T-helper 9 cell (primary cell): ENCODE data around the gene RTN4R.
A peak's percentile ranks its signal among the peaks of the same experiment; 100 is the strongest.
"Not testable (repeated sequence)": the region's sequence is repeated elsewhere in the genome, so short reads cannot be mapped to it uniquely, and the experiment has no call there.

Experiments used
- DNase-seq: peaks from one replicate; pipeline ENCODE4 v3.0.0-alpha.2; 2020

RTN4R gene

DNA sequence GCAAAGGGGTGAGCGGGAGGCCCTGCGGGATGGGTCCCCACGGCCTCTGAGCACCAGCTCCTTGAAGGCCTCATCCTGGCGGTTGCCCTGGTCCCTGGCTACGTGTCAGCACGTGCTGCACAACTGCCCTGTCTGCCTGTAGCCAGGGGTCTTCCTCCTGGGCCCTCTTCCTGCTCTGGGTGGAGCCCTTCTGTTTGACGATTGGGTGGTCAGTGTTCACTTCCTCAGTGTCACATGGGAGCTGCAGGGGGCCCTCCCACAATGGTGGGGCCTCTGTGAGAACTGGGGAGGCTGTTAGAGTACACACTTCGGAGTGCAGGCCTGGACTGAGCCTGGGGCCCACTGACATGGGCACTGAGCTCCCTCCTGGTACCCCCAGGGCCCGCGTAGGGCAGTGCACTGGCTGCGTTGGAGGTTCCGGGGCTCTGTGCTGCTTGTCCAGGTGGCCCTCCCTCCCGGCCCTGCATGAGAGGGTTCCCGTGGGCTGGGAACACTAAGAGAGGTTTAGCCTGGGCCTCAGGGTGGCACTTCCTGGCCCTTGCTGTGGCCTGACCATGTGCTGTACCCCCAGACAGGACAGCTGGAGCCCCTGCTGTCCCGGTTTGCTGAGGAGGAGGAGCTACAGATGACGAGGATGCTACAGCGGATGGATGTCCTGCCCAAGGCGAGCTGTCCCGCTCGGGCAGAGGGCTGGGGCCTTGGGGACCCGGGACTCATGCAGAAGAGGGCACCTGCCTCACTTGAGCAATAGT, 38.0 kb upstream of the RTN4R start:
- DNase-seq, result no peak

DNA sequence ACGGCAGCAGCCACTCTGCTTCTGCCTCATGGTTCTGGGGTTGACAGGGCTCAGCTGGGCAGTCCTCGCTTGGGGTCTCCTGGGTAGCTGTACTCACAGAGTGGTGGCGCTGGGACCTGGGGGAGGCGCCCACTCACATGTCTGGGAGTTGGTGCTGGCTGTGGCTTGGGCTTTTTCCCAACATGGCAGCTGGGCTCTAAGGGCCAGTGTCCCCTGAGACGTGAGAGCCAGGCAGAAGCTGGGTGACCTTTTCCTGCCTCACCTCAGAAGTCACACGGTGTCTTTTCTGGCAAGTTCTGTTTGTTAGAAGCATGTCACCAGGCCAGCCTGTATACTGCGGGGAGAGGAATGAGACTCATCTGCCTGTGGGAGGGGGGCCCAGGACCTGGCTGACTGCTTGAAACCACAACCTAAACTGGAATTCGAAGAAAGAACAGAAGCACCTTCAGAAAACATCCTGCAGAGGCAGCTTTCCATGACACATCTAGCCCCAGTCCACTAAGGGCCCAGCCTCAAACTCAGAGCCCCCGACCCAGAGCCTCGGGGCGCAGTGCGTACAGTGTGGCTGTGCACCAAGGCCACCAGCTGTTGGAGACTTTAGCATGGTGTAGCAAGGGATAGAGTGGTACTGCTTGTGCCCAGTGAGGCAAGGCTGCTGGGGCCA, 37.2 kb upstream of the RTN4R start:
- not testable (repeated sequence) for DNase-seq

DNA sequence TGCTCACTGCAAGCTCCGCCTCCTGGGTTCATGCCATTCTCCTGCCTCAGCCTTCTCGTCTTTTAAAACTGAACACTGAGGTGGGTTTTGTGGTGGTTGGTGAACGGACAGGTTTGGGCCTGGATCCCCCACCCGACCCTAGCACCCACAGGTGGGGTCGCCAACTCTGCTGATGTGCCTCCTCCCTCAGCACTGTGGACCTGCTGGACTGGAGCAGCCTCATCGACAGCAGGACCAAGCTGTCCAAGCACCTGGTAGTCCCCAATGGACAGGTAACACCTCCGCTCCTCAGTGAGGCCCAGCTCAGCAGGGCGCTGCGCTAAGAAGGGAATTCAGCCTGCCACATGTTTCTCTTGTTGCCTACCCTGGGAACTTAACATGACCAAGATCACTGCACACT, 36.5 kb upstream of the RTN4R start:
- no peak for DNase-seq

- not testable (repeated sequence) for DNase-seq
Measured at GRCh38 chr22:20303229-20303534, 35.1 kb upstream of the RTN4R start.

DNA sequence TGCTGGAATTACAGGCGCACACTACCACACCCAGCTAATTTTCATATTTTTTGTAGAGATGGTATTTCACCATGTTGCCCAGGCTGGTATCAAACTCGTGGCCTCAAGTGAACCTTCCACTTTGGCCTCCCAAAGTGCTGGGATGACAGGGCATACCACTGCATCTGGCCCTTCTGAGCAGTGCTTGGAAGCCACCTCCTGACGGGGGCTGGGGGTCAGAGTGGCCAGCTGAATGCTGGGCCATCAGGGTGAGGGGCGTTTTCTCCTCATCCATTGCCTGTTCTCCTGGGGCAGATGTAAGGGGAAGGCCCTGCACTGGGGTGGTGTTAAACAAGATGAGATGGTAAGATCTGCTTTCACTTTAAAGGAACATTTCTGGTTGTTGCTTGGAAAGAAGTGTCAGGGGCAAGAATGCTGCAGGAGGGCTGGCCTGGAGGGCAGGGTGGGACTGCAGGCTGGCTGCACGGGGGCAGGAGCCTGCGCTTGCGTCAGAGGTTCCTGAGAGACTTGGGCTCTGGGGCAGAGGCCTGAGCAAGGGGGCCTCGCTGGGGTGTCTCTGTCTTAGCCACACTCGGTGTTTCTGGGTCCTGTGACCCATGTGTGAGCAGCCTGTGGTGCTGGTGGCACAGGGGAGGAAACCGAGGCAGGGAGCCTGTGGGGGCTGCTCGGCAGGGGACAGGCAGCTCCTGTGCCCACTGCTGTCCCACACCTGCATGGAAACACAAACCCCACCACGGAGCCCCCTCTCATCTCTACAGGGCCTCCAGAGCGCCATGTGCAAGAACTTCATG, 34.5 kb upstream of the RTN4R start:
- no peak for DNase-seq

GRCh38 chr22:20299746-20300136, 31.6 kb upstream of the RTN4R start:
- DNase-seq, result no peak

- peak; percentile 85 for DNase-seq
Measured at GRCh38 chr22:20298803-20299745, 31.0 kb upstream of the RTN4R start.

- no peak for DNase-seq
Measured at GRCh38 chr22:20298110-20298802, 30.1 kb upstream of the RTN4R start.

DNA sequence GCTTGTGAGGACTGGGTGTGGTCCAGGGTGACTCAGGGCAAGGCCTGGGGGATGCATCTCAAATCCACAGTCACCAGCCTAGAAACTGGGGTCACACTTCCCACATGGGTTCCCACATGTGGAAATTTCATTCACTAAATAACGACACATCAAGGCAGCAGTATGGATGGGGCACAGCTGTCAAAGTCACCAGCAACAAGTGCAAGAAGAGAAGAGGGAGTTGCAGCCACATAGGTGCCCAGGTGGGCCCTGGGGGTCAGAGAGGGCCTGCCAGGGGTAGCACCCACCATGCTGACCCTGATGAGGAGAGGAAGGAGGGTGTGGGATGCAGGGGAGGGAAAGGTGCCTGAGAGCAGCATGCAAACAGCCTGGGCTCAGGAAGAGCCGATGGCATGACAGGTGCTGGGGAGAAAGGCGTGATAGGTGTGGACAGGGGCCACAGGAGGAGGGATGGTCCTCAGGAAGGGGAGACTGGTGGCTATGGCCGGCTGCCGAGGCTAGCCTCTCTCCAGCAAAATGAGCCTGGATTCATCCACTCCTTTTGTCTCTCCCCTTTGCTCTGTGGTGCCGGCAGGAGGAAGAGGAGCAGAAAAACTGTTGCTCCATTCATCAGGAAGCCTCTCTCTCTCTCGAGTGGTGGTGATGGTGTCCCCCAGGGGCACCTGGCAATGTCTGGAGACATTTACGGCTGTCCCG, 29.4 kb upstream of the RTN4R start:
- DNase-seq, result no peak

DNA sequence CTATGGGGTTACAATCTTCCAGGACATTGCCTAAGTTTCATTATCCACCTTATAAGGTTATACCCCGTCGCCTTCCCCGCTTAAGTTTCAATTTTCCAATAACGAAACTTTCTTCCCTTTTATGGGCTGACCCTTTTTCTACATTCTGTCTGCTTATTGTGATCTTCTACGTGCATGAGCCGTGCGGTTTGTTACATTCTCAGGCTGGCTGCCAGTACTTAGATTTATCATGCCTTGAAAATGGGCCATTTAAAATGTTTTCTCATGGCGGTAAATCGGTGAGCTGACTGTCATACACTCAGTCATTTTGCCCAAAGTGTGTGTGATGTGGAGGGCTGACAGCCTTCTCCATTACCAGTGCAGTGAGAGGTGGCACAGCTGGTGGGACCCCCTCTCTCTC, 28.5 kb upstream of the RTN4R start:
- no peak for DNase-seq

DNA sequence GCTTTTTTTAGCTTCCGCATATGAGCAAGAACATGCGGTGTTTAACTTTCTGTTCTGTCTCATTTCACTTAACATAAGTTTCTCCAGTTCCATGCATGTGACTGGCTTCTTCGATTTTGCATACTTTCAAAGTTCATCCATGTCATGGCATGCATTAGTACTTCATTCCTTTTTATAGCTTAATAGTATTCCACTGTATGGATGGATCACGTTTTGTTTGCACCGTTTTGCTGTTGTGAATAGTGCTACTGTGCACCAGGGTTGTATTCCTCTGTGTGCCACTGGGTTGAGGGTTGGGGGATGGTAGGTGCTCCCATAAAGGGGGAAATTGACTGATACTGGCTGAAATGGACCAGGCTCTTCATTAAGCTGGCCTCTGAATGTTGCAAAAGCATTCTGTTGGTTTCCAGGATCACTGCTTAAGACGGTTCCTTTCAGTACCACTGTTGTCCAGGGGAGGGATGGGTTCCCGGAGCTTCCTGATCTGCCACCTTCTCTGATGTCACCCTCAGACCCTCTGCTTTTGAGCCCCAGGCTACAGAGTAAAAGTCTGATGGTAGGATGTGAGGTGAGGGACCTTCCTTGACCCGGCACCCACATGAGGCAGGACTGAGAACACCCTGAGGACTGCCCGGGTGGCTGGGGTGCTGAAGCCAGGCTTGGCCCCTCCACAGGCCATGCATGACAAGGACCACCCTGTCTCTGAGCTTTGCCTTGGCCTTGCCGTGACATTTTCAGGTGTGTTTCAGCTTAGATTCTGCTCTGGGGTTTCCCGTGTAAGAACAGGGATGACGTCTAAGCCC, 27.3 kb upstream of the RTN4R start:
- DNase-seq, result no peak

GRCh38 chr22:20292673-20293232, 24.6 kb upstream of the RTN4R start:
- no peak for DNase-seq

DNA sequence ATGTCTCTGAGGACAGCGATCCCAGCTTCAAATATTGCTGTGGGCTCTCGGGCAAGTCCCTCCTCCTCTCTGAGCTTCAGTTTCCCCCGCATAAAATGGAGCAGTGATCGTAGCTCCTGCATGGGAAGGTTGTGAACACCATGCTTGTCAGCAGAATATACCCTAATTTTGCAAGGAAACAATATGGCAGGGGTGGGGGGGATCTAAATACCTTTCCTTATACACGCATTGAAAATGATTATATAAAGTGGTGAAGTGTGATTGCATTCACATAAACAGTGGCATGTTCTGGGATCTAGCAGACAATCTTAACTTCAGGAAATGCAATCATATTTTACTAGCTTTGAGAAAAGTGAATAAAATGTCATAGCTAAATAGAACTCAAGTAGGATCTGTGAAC, 24.0 kb upstream of the RTN4R start:
- no peak for DNase-seq

GRCh38 chr22:20291604-20292063, 23.5 kb upstream of the RTN4R start:
- DNase-seq, result no peak

GRCh38 chr22:20291249-20291586, 23.1 kb upstream of the RTN4R start:
- DNase-seq, result no peak

DNA sequence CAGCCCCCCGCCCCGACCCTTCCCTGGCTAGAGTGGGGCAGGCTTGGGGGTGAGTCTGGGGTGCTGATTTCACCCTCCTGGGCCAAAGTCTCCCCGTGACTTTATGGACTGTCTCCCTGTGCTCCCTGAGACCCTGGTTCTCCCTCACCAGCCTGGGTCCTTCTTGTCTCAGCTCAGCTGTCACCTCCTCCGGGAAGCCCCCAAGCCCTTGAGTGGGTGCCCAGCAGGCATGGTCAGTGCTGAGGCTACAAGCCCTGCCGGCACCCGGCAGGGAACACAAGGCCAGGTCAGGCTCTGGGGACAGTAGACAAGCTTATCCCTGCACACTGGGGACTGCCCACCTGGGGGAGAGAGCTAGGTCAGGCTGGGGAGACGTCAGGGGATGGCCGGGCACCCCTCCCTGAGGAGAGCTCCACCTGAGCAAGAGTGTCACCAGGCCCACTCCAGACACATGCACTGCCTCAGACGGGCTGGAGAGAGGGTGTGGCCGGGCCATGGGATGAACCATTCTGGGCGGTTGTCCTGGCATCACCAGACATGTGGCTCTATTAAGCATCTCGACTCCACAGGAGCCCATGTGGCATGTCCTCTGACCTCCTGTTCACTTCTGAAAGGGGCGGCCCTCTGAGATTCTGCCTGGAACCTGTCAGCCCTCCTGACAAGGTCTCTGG, 22.6 kb upstream of the RTN4R start:
- no peak for DNase-seq

- DNase-seq, result no peak
Measured at GRCh38 chr22:20290045-20290392, 21.9 kb upstream of the RTN4R start.

DNA sequence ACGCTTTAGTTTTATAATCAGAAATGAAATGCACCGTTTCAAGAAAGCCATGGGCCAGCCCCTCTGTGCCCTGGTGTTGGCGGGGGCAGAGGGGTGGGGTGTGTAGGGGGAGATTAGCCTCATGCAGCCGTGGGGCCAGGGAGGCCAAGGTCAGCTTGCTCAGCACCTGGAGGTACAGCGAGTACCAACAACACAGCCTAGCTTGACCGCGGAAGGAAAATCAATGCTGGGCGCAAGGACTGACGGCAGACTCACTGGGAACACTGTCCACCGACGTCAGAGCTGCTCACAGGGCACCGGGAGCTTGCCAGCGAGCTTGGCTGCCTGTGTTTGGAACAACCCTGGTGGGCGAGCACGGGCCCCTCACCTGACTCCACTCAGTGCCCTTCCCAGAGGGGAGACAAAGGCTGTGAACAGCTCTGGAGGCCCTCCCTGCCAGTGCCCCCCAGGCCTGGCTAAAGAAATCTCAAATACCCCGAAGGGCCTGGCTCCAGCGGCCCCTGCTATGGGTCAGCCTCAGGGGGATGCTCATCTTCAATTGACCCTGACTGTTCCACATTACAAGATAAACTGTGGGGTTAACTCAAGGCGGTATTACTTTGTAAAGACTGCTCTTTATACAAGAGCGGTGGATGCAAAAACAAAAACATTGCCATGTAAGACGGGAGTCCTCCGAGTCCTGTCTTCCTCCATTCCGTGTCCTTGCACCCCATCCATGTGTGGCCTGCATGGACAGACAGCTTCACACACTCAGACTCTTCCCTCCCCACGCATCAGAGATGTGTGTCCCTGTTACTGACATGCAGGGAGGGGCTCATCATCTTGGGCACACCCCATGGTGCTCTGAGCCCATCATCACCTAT, 21.3 kb upstream of the RTN4R start:
- DNase-seq, result not testable (repeated sequence)
